Stomach (tissue), 4 donors: ENCODE data around the gene MARCHF9.

Experiments
- CTCF ChIP-seq, 7 experiments: fragments of 450-650 bp in 4 of 7; fragments of 200-600 bp in 3 of 7; sonication (generic) in 3 of 7; IDR thresholded peaks; one replicate each; pipeline ENCODE4 v1.5.1; 2016 to 2019; ENCODE audit warnings: antibody characterized with exemption in 7 of 7, control low read depth in 2 of 7, mild to moderate bottlenecking in 1 of 7
- POLR2A ChIP-seq, 4 donors: fragments of 450-650 bp; IDR thresholded peaks; one replicate each; pipeline ENCODE4 v1.6.1; 2016; ENCODE audit warnings: antibody characterized with exemption in 4 of 4, control low read depth in 2 of 4, mild to moderate bottlenecking in 1 of 4, moderate library complexity in 1 of 4
- POLR2AphosphoS5 ChIP-seq, 3 donors: sonication (generic); formaldehyde crosslinking; IDR thresholded peaks; one replicate each; pipeline ENCODE4 v1.6.1; 2016; ENCODE audit warnings: antibody characterized with exemption in 3 of 3

- TF ChIP-seq CTCF (IDR thresholded peaks at IDR 0.05) (no peak), POLR2A (IDR thresholded peaks at IDR 0.05) (no peak), POLR2AphosphoS5 (IDR thresholded peaks at IDR 0.05) (no peak)
Observed at GRCh38 chr12:57776247-57776587, 21.3 kb downstream of the MARCHF9 start.
